B cell (primary cell): ENCODE data around the gene S100A8.

Experiments
- EZH2 ChIP-seq: IDR thresholded peaks from 2 replicates; pipeline ENCODE4 v1.6.1; 2012; ENCODE audit warnings: borderline replicate concordance, low read depth, mild to moderate bottlenecking, moderate library complexity, low read length; ENCODE audit not compliant: insufficient read depth, poor library complexity, severe bottlenecking
- TF ChIP-seq, protein P1 (sequence below): fragments of 200-600 bp; IDR thresholded peaks from one replicate; pipeline ENCODE4 v1.8.0; 2022; ENCODE audit warnings: antibody characterized with exemption, mild to moderate bottlenecking

DNA sequence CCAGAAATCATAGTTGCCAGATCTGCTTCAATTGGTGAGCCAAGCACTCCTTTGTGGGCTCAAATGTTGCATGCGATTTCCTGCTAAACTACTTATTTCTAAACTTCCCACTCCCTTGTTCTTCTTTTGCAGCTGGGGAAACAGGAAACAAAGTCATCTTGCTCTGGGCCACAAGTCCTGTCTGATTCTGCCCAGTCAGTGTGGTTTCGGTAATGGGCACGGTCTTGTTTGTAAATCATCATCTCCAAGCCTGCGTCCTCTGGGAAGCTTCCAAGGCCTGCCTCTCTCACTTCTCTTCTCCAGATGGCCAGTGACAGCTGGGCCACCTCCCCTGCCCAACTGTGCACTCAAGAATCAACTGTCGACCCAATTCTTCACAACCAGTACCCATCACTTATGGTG is 4.4 kb downstream of the S100A8 start:
- TF ChIP-seq, protein P1, sequence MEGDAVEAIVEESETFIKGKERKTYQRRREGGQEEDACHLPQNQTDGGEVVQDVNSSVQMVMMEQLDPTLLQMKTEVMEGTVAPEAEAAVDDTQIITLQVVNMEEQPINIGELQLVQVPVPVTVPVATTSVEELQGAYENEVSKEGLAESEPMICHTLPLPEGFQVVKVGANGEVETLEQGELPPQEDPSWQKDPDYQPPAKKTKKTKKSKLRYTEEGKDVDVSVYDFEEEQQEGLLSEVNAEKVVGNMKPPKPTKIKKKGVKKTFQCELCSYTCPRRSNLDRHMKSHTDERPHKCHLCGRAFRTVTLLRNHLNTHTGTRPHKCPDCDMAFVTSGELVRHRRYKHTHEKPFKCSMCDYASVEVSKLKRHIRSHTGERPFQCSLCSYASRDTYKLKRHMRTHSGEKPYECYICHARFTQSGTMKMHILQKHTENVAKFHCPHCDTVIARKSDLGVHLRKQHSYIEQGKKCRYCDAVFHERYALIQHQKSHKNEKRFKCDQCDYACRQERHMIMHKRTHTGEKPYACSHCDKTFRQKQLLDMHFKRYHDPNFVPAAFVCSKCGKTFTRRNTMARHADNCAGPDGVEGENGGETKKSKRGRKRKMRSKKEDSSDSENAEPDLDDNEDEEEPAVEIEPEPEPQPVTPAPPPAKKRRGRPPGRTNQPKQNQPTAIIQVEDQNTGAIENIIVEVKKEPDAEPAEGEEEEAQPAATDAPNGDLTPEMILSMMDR, result no peak
- TF ChIP-seq EZH2, result no peak
